Astrocyte of the spinal cord (primary cell): Measurements from ENCODE around the gene KANSL2.

Source experiments
- DNase-seq: peaks from one replicate; pipeline ENCODE4 v3.0.0; 2011; ENCODE audit warnings: low read depth, low spot score
- H3K4me3 ChIP-seq: 2 replicates; pipeline ENCODE4 v1.5.1; 2011; ENCODE audit warnings: low read depth, mild to moderate bottlenecking, low read length, moderate library complexity
- CTCF ChIP-seq: IDR thresholded peaks from 2 replicates; pipeline ENCODE4 v1.5.1; 2012; ENCODE audit warnings: low read depth, mild to moderate bottlenecking, low read length, inconsistent platforms
- in situ Hi-C: cut with HindIII; loops from 2 replicates; pipeline ENCODE4 v1.10.0; 2017; ENCODE audit warnings: low sequenced_read_pairs

The KANSL2 gene

GRCh38 chr12:48613321-48613720 lies 68.7 kb downstream of the KANSL2 start:
- H3K4me3 ChIP-seq = no peak overlapping the region
- no peak for DNase-seq
- in situ Hi-C loops = no loop called here
- no peak for TF ChIP-seq CTCF
